ENCODE data around the gene KCND1. TPM values are rescaled to one million over a fixed set of nuclear protein-coding genes. Genes with fewer than 3 reads are reported as not detected.

The KCND1 gene
- total and polyA plus RNA-seq, 4 donors = 0.17 to 1.1 (median 0.28) TPM

DNA sequence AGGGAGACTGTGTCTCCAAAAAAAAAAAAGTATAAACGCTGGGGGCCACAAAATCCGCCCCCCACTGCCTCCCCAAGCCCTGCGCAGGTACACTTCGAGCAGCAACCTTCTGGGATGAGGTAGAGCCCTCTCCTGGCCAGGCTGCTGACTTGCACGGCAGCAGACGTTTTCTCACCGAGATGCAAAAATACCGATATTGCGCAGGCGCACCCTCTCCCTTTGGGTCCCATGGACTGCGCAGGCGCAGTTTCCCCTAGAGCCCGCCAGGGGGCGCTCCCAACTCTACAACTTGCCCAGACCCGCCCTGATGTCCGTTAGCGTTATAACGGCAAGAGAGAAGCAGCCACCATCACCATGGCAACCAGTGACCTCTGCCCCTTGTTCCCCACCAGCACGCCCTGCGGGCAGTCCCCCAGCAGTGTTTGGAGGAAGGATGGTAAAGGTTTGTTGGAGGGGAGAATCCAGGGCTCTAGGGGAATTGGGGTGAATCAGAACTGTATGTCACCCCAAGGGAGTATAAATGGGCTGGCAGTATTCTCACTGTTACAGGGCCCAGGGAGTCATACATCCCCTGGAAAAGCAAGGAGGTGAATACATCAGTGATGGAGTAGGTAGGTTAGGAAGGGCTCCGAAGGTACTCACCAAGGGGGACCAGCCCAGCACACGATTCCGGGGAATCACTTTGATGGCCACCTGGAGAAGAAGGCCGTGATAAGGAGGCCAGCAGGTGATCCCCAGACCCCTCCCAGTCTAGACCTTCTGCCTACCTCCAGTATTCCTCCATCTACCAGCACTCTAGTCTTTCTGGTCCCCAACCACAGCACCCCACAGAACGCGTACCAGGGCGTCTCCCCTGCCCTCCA lies 54.3 kb downstream of the KCND1 start:
- Histone ChIP-seq H3K4me3 (ENCODE audit: low read depth in 1 of 3, low read length in 3 of 3) (peak overlapping the region in 2 of 3 donors; percentile 26 to 54), H3K9ac (ENCODE audit: low read depth in 1 of 2, low read length in 2 of 2) (peak overlapping the region; percentile 27 to 67), H3K27me3 (ENCODE audit: control insufficient read depth in 4 of 4, insufficient read depth in 4 of 4, low read length in 3 of 4) (peaks cover 0 to 2% (median 0%) of the 10 kb centered on the region in 4 donors), H3K36me3 (ENCODE audit: control insufficient read depth in 4 of 4, insufficient read depth in 3 of 4, low read depth in 1 of 4, low read length in 3 of 4) (peaks cover 0 to 3% (median under 1%) of the 10 kb centered on the region in 4 donors), H3K9me3 (ENCODE audit: control insufficient read depth in 4 of 4, low read length in 3 of 4) (no peaks in the 10 kb centered on the region), H3K4me1 (ENCODE audit: control insufficient read depth in 4 of 4, insufficient read depth in 4 of 4, low read length in 3 of 4) (peaks cover 5 to 39% (median 10%) of the 10 kb centered on the region in 4 donors), H3K27ac (ENCODE audit: low read depth in 1 of 2, low read length in 2 of 2) (peak overlapping the region in 1 of 2 donors; percentile 36)
- DNase-seq (ENCODE audit: low spot score) = peak; percentile 87
- WGBS = 20% methylated on average over 27 of the region's 27 CpGs
- TF ChIP-seq FOXA1 (IDR thresholded peaks at IDR 0.05) = no peak
- TF ChIP-seq CTCF (IDR thresholded peaks at IDR 0.05; ENCODE audit: low read depth, low read length, missing input control) = peak; percentile 96
- no peak for TF ChIP-seq MAX (IDR thresholded peaks at IDR 0.05)
- TF ChIP-seq JUND (IDR thresholded peaks at IDR 0.05) = no peak
- TF ChIP-seq FOXA2 (IDR thresholded peaks at IDR 0.05) = no peak
- peak; percentile 85 for TF ChIP-seq NR2F2 (IDR thresholded peaks at IDR 0.05)
- TF ChIP-seq TAF1 (conservative IDR thresholded peaks at IDR 0.05) = no peak
- no peak for TF ChIP-seq GABPA (IDR thresholded peaks at IDR 0.05 in 1 of 2, conservative IDR thresholded peaks at IDR 0.05 in 1 of 2)
- TF ChIP-seq ZBTB33 (IDR thresholded peaks at IDR 0.05) = no peak
- no peak for TF ChIP-seq REST (IDR thresholded peaks at IDR 0.05)
- TF ChIP-seq YY1 (IDR thresholded peaks at IDR 0.05) = peak; percentile 15
- peak in 1 of 2 donors; percentile 27 for TF ChIP-seq HNF4A (conservative IDR thresholded peaks at IDR 0.05)
- no peak for TF ChIP-seq HNF4G (IDR thresholded peaks at IDR 0.05)
- peak; percentile 73 to 81 for TF ChIP-seq RAD21 (IDR thresholded peaks at IDR 0.05)
- no peak for TF ChIP-seq RXRA (IDR thresholded peaks at IDR 0.05)
- no peak for TF ChIP-seq SP1 (IDR thresholded peaks at IDR 0.05)
- TF ChIP-seq ATF3 (IDR thresholded peaks at IDR 0.05) = no peak
- no peak for TF ChIP-seq EGR1 (IDR thresholded peaks at IDR 0.05; ENCODE audit: low read depth in 2 of 2)
